Measurements from ENCODE around the gene MAP3K13. TPM values are rescaled to one million over a fixed set of nuclear protein-coding genes. Genes with fewer than 3 reads are reported as not detected.

Gene MAP3K13
- total RNA-seq, 1 experiment from 2014 or later = 21.0 TPM

DNA sequence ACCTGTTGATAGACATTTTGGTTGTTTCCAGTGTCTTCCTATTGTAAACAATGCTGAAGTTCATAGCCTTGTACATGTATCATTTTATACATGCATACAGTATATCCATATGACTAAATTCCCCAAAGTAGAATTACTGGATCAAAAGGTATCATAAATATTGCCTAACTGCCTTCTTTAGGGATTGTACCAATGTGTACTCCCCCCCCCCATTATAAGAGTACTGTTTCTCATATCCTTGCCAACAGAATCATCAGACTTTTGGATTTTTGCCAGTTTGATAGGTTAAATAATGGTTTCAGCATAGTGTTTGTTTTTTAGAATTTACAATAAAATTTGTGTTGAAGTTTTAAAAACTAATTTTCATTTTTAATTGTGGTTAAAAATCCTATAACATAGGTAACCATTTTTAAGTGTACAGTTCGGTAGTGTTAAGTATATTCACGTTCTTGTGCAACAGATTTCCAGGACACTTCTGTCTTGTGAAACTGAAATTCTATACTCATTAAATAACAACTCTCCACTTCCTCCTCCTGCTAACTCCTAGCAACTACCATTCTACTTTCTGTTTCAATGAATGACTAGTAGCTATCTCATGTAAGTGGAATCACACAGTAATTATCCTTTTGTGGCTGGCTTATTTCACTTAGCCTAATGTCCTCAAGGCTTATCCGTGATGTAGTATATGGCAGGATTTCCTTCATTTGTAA lies 30.8 kb upstream of the MAP3K13 start:
- Histone ChIP-seq H2AFZ (ENCODE audit: low read depth, low read length, poor library complexity, severe bottlenecking) (no peak overlapping the region), H4K20me1 (ENCODE audit: insufficient read depth) (no peaks in the 10 kb centered on the region), H3K9ac (ENCODE audit: low read length) (no peak overlapping the region), H3K36me3 (ENCODE audit: control insufficient read depth in 1 of 2, insufficient read depth in 2 of 2, low read length in 2 of 2) (no peaks in the 10 kb centered on the region), H3K27me3 (ENCODE audit: insufficient read depth, low read length) (no peaks in the 10 kb centered on the region), H3K27ac (ENCODE audit: low read depth, low read length) (no peak overlapping the region), H3K9me3 (ENCODE audit: control insufficient read depth in 1 of 2, insufficient read depth in 1 of 2, low read depth in 1 of 2, low read length in 2 of 2) (no peaks in the 10 kb centered on the region), H3K4me2 (ENCODE audit: low read length) (no peak overlapping the region), H3K4me1 (ENCODE audit: control insufficient read depth in 1 of 2, insufficient read depth in 2 of 2, low read length in 2 of 2) (peaks cover 14 to 22% of the 10 kb centered on the region in 2 experiments), H3K4me3 (replicated peaks in 1 of 2; ENCODE audit: low read depth in 1 of 2, low read length in 2 of 2) (no peak overlapping the region), H3K79me2 (ENCODE audit: insufficient read depth, low read length) (no peaks in the 10 kb centered on the region), H3K9me2 (ENCODE audit: insufficient read depth) (no peaks in the 10 kb centered on the region)
- RAD21 ChIA-PET (ENCODE audit: low non-redundant PET in 1 of 2, low total read pairs in 2 of 2, uncharacterized antibody in 2 of 2, unreplicated experiment in 2 of 2) = no interaction called here
- intact Hi-C loops (cut with micrococcal nuclease) = no loop called here
- TF ChIP-seq CEBPB (IDR thresholded peaks at IDR 0.05; ENCODE audit: low read depth) (peak; percentile 47; the same call in 1 of the 2 replicates), EZH2phosphoT487 (IDR thresholded peaks at IDR 0.05; ENCODE audit: borderline replicate concordance) (no peak)
- POLR2A ChIA-PET = no interaction called here
- BruUV-seq (replicated peaks) = no TSS peak
- no peak for DNase-seq (ENCODE audit: low read depth, low spot score)
- no peak for ATAC-seq
- CTCF ChIA-PET = interaction anchor here (1.4 kb wide), 1 partner anchor 24 kb away, joined by 4 read pairs; no protein-coding TSS in a partner anchor

GRCh38 chr3:185335799-185336198 lies 27.1 kb upstream of the MAP3K13 start:
- peak; percentile 80 for DNase-seq (ENCODE audit: low read depth, low spot score)
- ChIA-PET CTCF (no interaction called here), RAD21 (ENCODE audit: low non-redundant PET in 1 of 2, low total read pairs in 2 of 2, uncharacterized antibody in 2 of 2, unreplicated experiment in 2 of 2) (no interaction called here), POLR2A (no interaction called here)
- Histone ChIP-seq H3K4me3 (replicated peaks in 1 of 2; ENCODE audit: low read depth in 1 of 2, low read length in 2 of 2) (no peak overlapping the region), H3K27me3 (ENCODE audit: insufficient read depth, low read length) (no peaks in the 10 kb centered on the region), H3K9me3 (ENCODE audit: control insufficient read depth in 1 of 2, insufficient read depth in 1 of 2, low read depth in 1 of 2, low read length in 2 of 2) (no peaks in the 10 kb centered on the region), H2AFZ (ENCODE audit: low read depth, low read length, poor library complexity, severe bottlenecking) (no peak overlapping the region), H3K9ac (ENCODE audit: low read length) (no peak overlapping the region), H3K4me1 (ENCODE audit: control insufficient read depth in 1 of 2, insufficient read depth in 2 of 2, low read length in 2 of 2) (peaks cover 16 to 29% of the 10 kb centered on the region in 2 experiments), H3K36me3 (ENCODE audit: control insufficient read depth in 1 of 2, insufficient read depth in 2 of 2, low read length in 2 of 2) (no peaks in the 10 kb centered on the region), H3K27ac (ENCODE audit: low read depth, low read length) (peak overlapping the region; percentile 38; the same call in 1 of the 2 replicates), H3K9me2 (ENCODE audit: insufficient read depth) (no peaks in the 10 kb centered on the region), H3K4me2 (ENCODE audit: low read length) (peak overlapping the region; percentile 45), H4K20me1 (ENCODE audit: insufficient read depth) (no peaks in the 10 kb centered on the region), H3K79me2 (ENCODE audit: insufficient read depth, low read length) (no peaks in the 10 kb centered on the region)
- intact Hi-C loops (cut with micrococcal nuclease) = no loop called here
- peak; percentile 99 for ATAC-seq
- no TSS peak for BruUV-seq (replicated peaks)
- 0 out of 2 replicates have a peak, but pooled peaks have one; percentile 43 for TF ChIP-seq CEBPB (IDR thresholded peaks at IDR 0.05; ENCODE audit: low read depth)
- TF ChIP-seq, protein P1, sequence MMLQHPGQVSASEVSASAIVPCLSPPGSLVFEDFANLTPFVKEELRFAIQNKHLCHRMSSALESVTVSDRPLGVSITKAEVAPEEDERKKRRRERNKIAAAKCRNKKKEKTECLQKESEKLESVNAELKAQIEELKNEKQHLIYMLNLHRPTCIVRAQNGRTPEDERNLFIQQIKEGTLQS (IDR thresholded peaks at IDR 0.05) = no peak
- peak; percentile 93 for TF ChIP-seq CBX3 (IDR thresholded peaks at IDR 0.05; ENCODE audit: low read depth)
- no peak for TF ChIP-seq POLR2A (IDR thresholded peaks at IDR 0.05; ENCODE audit: borderline replicate concordance, extremely low read depth, insufficient read depth, insufficient read length)
- peak; percentile 84 for TF ChIP-seq SP1 (IDR thresholded peaks at IDR 0.05; ENCODE audit: low read depth)
- TF ChIP-seq SIN3A (IDR thresholded peaks at IDR 0.05; ENCODE audit: low read depth) = peak; percentile 56; the same call in 1 of the 2 replicates
- TF ChIP-seq RAD21 (IDR thresholded peaks at IDR 0.05; ENCODE audit: low read depth) = no peak
- TF ChIP-seq ZFX (IDR thresholded peaks at IDR 0.05) = no peak
- TF ChIP-seq ELF1 (IDR thresholded peaks at IDR 0.05; ENCODE audit: borderline replicate concordance, low read depth) = no peak
- no peak for TF ChIP-seq ZBTB33 (IDR thresholded peaks at IDR 0.05; ENCODE audit: extremely low read depth, insufficient replicate concordance, low read length)
- peak; percentile 99 for TF ChIP-seq JUND (IDR thresholded peaks at IDR 0.05)
- TF ChIP-seq FOSL1 (IDR thresholded peaks at IDR 0.05; ENCODE audit: low read depth) = peak; percentile 98
- no peak for TF ChIP-seq REST (IDR thresholded peaks at IDR 0.05; ENCODE audit: low read depth)
- no peak for TF ChIP-seq EGR1 (IDR thresholded peaks at IDR 0.05; ENCODE audit: low read depth)
- TF ChIP-seq SRF (IDR thresholded peaks at IDR 0.05; ENCODE audit: low read depth) = peak; percentile 67; the same call in 1 of the 2 replicates

All from HCT116 (cell line).